Gastroesophageal sphincter (tissue), 4 donors: ENCODE measurements around the gene TTC39B. TPM values are rescaled to one million over a fixed set of nuclear protein-coding genes. Genes with fewer than 3 reads are reported as not detected.

ENCODE experiments used
- ATAC-seq: fragments of 150-250 bp; one replicate; pipeline ENCODE4 v1.9.1; 2016; ENCODE audit warnings: mild to moderate bottlenecking, moderate library complexity
- H3K27ac ChIP-seq, 4 donors: fragments of 200-600 bp; sonication (generic) in 3 of 4; 1 replicate in 3 of 4; 2 replicates in 1 of 4; pipeline ENCODE4 v1.5.1; 2016 to 2019
- H3K27me3 ChIP-seq: fragments of 200-600 bp; sonication (generic); one replicate; pipeline ENCODE4 v1.5.1; 2019
- H3K36me3 ChIP-seq, 2 donors: fragments of 200-600 bp; sonication (generic); one replicate each; pipeline ENCODE4 v1.5.1; 2019; ENCODE audit warnings: control low read depth in 1 of 2
- H3K4me1 ChIP-seq, 3 donors: fragments of 200-600 bp; sonication (generic); 1 replicate in 2 of 3; 2 replicates in 1 of 3; pipeline ENCODE4 v1.5.1; 2016 to 2019; ENCODE audit warnings: control low read depth in 2 of 3
- H3K4me3 ChIP-seq, 2 donors: fragments of 200-600 bp; sonication (generic); one replicate each; pipeline ENCODE4 v1.5.1; 2019; ENCODE audit warnings: mild to moderate bottlenecking in 1 of 2, moderate library complexity in 1 of 2
- H3K9me3 ChIP-seq, 3 donors: fragments of 200-600 bp; sonication (generic); one replicate each; pipeline ENCODE4 v1.5.1; 2017 to 2019; ENCODE audit warnings: control low read depth in 2 of 3
- CTCF ChIP-seq, 4 experiments: fragments of 200-600 bp in 2 of 4; fragments of 450-650 bp in 2 of 4; sonication (generic) in 1 of 4; IDR thresholded peaks; one replicate each; pipeline ENCODE4 v1.5.1; 2017 to 2019; ENCODE audit warnings: antibody characterized with exemption in 4 of 4, mild to moderate bottlenecking in 2 of 4, moderate library complexity in 2 of 4
- EP300 ChIP-seq: sonication (generic); formaldehyde crosslinking; IDR thresholded peaks from one replicate; pipeline ENCODE4 v1.6.1; 2017; ENCODE audit warnings: antibody characterized with exemption, mild to moderate bottlenecking
- POLR2A ChIP-seq, 2 donors: fragments of 450-650 bp; IDR thresholded peaks; one replicate each; pipeline ENCODE4 v1.6.1; 2017; ENCODE audit warnings: antibody characterized with exemption in 2 of 2, mild to moderate bottlenecking in 2 of 2, moderate library complexity in 1 of 2
- POLR2AphosphoS5 ChIP-seq: sonication (generic); formaldehyde crosslinking; IDR thresholded peaks from one replicate; pipeline ENCODE4 v1.6.1; 2017; ENCODE audit warnings: antibody characterized with exemption
- WGBS, 2 donors: methylation state at CpG; one replicate each; pipeline ENCODE4 v1.1.5; 2018; ENCODE audit warnings: low coverage in 1 of 2; 5-methylcytosine and 5-hydroxymethylcytosine counted together
- total RNA-seq, 4 donors: library from RNA; depleted of rRNA; stranded (reverse); fragments of >200 nt; gene quantifications; one replicate each; pipeline ENCODE4 v1.1.0, GENCODE V29; 2016

The TTC39B gene
- total RNA-seq, 4 donors from 2014 or later = 9.0 to 15.4 (median 11.8) TPM

GRCh38 chr9:15155826-15156225, 151.2 kb downstream of the TTC39B start:
- peaks cover 11 to 35% (median 21%) of the 10 kb centered on the region in 3 donors for H3K4me1 ChIP-seq
- ATAC-seq = peak; percentile 67
- H3K27ac ChIP-seq = peak overlapping the region; percentile 34 to 76 (median 68)
- WGBS, 2 donors = 0 to 1% methylated on average over 4 of the region's 4 CpGs
- H3K36me3 ChIP-seq = no peaks in the 10 kb centered on the region
- no peaks in the 10 kb centered on the region for H3K27me3 ChIP-seq
- TF ChIP-seq CTCF (IDR thresholded peaks at IDR 0.05) (no peak), POLR2AphosphoS5 (peak; percentile 87)
- no peak overlapping the region for H3K4me3 ChIP-seq
- no peaks in the 10 kb centered on the region for H3K9me3 ChIP-seq

GRCh38 chr9:15155323-15155722, 151.7 kb downstream of the TTC39B start:
- Histone ChIP-seq H3K9me3 (no peaks in the 10 kb centered on the region), H3K4me3 (no peak overlapping the region), H3K36me3 (no peaks in the 10 kb centered on the region), H3K27me3 (no peaks in the 10 kb centered on the region), H3K4me1 (peaks cover 11 to 35% (median 21%) of the 10 kb centered on the region in 3 donors), H3K27ac (peak overlapping the region; percentile 60 to 76 (median 64))
- ATAC-seq = no peak
- TF ChIP-seq EP300 (no peak), POLR2AphosphoS5 (no peak), CTCF (IDR thresholded peaks at IDR 0.05) (no peak), POLR2A (IDR thresholded peaks at IDR 0.05) (no peak)
- 9 to 38% methylated on average over 4 of the region's 4 CpGs for WGBS, 2 donors

- H3K4me3 ChIP-seq = no peak overlapping the region
- WGBS, 2 donors = 44 to 77% methylated on average over 3 to 4 of the region's 4 CpGs
- H3K27ac ChIP-seq = peak overlapping the region; percentile 60 to 76 (median 64)
- H3K9me3 ChIP-seq = no peaks in the 10 kb centered on the region
- no peak for ATAC-seq
- peak; percentile 18 for TF ChIP-seq POLR2AphosphoS5
- no peak for TF ChIP-seq POLR2A (IDR thresholded peaks at IDR 0.05)
- no peaks in the 10 kb centered on the region for H3K36me3 ChIP-seq
- peaks cover 11 to 35% (median 21%) of the 10 kb centered on the region in 3 donors for H3K4me1 ChIP-seq
- H3K27me3 ChIP-seq = no peaks in the 10 kb centered on the region
Observed at GRCh38 chr9:15154677-15155076, 152.3 kb downstream of the TTC39B start.

- no peak for ATAC-seq
- Histone ChIP-seq H3K4me1 (peaks cover 11 to 35% (median 21%) of the 10 kb centered on the region in 3 donors), H3K4me3 (no peak overlapping the region), H3K36me3 (no peaks in the 10 kb centered on the region), H3K9me3 (no peaks in the 10 kb centered on the region), H3K27me3 (no peaks in the 10 kb centered on the region), H3K27ac (peak overlapping the region in 2 of 4 donors; percentile 39 to 76)
- WGBS, 2 donors = 57% methylated on average over 3 of the region's 3 CpGs
- no peak for TF ChIP-seq EP300
- TF ChIP-seq POLR2A (IDR thresholded peaks at IDR 0.05) = no peak
- TF ChIP-seq CTCF (IDR thresholded peaks at IDR 0.05) = no peak
- TF ChIP-seq POLR2AphosphoS5 = no peak
Observed at GRCh38 chr9:15153961-15154360, 153.1 kb downstream of the TTC39B start.

- H3K27ac ChIP-seq = no peak overlapping the region
- TF ChIP-seq POLR2AphosphoS5 = no peak
- no peak for TF ChIP-seq POLR2A (IDR thresholded peaks at IDR 0.05)
- TF ChIP-seq CTCF (IDR thresholded peaks at IDR 0.05) = no peak
- no peak for TF ChIP-seq EP300
- 62% methylated on average over 2 of the region's 4 CpGs; no CpG with 5 or more reads in 1 of the 2 donors for WGBS, 2 donors
Observed at GRCh38 chr9:15150939-15151338, 156.1 kb downstream of the TTC39B start.

More at GRCh38 chr9:15150939-15151338, 156.1 kb downstream of the TTC39B start:
- no peaks in the 10 kb centered on the region for H3K9me3 ChIP-seq
- H3K36me3 ChIP-seq = no peaks in the 10 kb centered on the region
- no peak for ATAC-seq
- H3K4me3 ChIP-seq = no peak overlapping the region
- H3K27me3 ChIP-seq = no peaks in the 10 kb centered on the region
- peaks cover 6 to 24% (median 13%) of the 10 kb centered on the region in 3 donors for H3K4me1 ChIP-seq
